Forelimb muscle (tissue), 1 donor: ENCODE measurements around the gene PGK1. TPM values are rescaled to one million over a fixed set of nuclear protein-coding genes. Genes with fewer than 3 reads are reported as not detected.
"Not testable (repeated sequence)": the region's sequence is repeated elsewhere in the genome, so short reads cannot be mapped to it uniquely, and the experiment has no call there.

Experiments used
- DNase-seq: peaks from one replicate; pipeline ENCODE4 v3.0.0-alpha.2; 2013; ENCODE audit warnings: low read depth
- polyA plus RNA-seq: library from polyadenylated mRNA; unstranded; fragments of 120-200 nt; gene quantifications from one replicate; pipeline ENCODE4 v1.2.1, GENCODE V29; 2013; ENCODE audit not compliant: insufficient read length

Gene PGK1
- polyA plus RNA-seq: 240 TPM

DNA sequence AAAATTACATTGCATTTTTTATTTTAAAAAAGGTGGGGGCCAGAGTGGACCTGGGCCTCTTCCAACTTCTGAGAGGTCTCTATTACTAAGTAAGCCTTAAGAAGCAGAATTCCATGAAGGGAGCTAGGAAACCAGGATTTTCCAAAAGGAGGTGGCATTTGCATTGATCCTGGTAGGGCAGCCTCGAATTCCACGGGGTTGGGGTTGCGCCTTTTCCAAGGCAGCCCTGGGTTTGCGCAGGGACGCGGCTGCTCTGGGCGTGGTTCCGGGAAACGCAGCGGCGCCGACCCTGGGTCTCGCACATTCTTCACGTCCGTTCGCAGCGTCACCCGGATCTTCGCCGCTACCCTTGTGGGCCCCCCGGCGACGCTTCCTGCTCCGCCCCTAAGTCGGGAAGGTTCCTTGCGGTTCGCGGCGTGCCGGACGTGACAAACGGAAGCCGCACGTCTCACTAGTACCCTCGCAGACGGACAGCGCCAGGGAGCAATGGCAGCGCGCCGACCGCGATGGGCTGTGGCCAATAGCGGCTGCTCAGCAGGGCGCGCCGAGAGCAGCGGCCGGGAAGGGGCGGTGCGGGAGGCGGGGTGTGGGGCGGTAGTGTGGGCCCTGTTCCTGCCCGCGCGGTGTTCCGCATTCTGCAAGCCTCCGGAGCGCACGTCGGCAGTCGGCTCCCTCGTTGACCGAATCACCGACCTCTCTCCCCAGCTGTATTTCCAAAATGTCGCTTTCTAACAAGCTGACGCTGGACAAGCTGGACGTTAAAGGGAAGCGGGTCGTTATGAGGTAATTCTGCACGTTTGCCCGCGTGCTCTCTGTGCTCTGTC is at the start of gene PGK1:
TSS of gene PGK1 (plus strand) at position 626 of the 824 bp plus-strand sequence. CDS start at position 719, 93 bp downstream.
- peak; percentile 83 for DNase-seq

DNA sequence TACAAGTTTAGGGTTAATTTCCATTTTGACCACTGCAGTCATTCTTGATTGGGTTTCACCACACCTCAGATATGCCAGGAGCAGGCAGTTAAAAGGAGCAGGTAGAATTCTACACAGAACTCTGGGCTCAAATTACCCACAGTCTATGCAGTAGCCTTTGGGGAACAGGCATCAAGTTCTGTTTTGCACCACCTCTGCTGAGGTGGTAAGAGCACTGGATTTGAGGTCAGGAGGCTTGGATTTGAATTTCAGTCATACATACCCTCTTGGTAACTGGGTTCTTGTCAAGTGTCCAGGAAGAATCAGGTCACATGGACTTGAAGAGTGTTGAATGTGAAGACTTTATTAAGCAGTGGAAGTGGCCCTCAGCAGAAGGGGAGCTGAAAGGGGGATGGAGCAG is 40.4 kb upstream of the PGK1 start:
- DNase-seq: no peak

GRCh38 chrX:78064152-78064551 is 39.9 kb upstream of the PGK1 start:
- DNase-seq: no peak

DNA sequence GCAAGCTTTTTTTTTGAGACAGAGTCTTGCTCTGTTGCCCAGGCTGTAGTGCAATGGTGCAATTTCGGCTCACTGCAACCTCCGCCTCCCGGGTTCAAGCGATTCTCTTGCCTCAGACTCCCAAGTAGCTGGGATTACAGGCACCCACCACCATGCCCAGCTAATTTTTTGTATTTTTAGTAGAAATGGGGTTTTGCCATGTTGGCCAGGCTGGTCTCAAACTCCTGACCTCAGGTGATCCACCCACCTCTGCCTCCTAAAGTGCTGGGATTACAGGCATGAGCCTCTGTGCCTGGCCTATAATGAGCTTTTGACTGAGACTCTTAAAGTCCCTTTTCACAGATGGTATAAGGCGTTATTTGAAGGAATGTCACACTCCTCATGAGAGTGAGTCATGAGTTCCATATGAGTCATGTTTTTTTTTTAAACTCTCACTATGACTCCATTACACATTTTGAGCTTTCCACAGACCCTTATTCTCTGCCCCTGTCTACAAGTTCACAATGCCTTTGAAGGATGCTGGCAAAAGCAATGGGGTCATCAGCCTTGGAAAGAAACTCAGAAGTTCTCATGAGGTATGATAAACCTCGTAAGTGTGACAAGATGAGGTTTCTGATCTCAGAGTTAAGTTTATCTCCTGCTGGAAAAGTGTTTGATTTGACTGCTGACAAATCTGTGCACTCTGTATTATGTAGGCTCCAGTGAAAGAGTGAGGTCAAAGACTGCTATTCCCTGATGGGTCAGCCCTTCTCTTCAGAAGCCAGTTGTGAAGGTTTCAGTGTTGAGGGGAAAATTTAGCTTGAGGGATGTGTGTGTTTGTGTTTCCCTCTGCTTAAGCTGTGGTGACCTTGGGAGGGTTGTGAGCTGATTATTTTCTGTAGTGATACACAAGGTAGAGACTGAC is 39.1 kb upstream of the PGK1 start:
- DNase-seq: not testable (repeated sequence)

- DNase-seq: no peak
These were observed 37.9 kb upstream of the PGK1 start for GRCh38 chrX:78066110-78066509.

GRCh38 chrX:78071331-78071730 is 32.7 kb upstream of the PGK1 start:
- DNase-seq: no peak

- not testable (repeated sequence) for DNase-seq
These were observed 30.6 kb upstream of the PGK1 start for GRCh38 chrX:78073147-78074077.

GRCh38 chrX:78074088-78074487 is 30.0 kb upstream of the PGK1 start:
- DNase-seq: no peak

DNA sequence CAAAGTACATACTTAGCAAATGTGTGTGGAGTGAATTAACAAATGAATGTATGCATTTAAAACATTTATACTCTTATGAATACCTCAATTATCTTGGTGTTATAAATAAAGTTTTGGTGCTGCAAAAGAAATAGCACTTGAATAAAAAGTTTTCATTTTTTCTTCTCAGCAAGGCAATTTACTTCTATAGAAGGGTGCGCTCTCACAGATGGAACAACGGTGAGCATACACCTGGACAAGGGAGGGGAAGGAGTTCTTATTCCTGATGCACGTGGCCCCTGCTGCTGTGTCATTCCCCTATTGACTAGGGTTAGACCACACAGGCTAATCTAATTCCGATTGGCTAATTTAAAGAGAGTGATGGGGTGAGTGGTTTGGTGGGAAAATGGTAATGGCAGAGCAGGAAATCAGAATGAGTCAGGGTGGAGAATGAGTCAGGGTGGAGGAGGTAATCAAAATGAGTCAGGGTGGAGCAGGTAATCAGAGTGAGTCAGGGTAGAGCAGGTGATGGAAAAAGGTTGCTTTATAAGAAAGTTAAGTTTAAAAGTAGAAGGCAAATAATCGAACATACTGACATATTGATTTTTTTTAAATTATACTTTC is 28.2 kb upstream of the PGK1 start:
- DNase-seq: no peak

GRCh38 chrX:78081413-78081812 is 22.6 kb upstream of the PGK1 start:
- not testable (repeated sequence) for DNase-seq

- DNase-seq: no peak
These were observed 11.8 kb upstream of the PGK1 start for GRCh38 chrX:78092296-78092695.

GRCh38 chrX:78098108-78098507 is 5.9 kb upstream of the PGK1 start:
- DNase-seq: no peak

DNA sequence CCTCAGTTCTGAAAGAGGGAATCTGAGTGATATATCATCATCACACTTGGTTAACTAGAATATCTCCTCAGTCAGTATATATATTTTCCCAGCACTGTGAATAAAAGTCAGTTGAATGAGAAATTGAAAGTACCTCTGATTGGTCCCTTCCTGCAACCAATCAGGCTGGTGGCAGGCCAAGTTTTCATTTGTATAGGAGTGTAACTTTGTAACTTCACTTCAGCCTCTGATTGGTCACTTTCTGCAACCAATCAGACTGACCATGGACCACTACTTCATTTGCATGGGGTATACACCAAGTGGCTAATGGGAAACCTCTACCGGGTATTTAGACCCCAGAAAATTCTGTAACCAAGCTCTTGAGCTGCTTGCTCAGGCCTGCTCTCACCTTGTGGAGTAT is 2.0 kb upstream of the PGK1 start:
- no peak for DNase-seq

GRCh38 chrX:78103001-78103622 is 936 bp upstream of the PGK1 start:
- no peak for DNase-seq

- DNase-seq: no peak
These were observed 564 bp downstream of the PGK1 start for GRCh38 chrX:78104447-78105176.

DNA sequence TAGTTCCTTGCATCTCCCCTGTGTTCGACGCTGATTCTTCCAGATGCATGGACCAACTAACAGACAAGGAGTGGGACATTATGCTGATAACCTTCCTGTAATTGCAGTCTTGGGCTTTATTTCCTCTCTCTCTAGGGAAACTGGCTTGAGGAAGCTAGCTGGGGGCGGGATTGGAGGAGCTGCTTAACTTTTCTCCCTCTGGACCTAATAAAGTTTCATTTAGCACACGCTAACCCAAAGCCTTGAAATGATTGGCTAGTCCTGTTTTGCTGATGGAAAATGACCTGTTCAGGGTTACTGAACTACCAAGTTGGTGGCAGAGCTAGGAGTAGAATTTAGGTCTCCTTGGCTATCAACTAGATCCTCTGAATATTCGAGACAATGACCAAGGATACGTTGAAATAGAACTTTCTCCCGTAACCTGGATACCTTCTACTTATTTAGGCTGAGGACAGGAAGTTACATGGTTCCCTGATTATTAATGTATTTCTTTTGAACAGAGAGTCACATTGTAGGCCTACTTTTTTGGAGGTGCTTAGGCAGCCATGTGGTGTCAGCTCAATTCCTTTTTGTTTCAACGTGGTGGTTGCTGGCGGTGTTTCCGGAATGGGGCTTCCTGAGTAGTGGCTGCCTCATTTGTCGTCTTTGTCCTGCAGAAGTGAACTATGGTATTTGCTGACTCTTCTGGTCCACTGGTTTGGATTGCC is 2.0 kb downstream of the PGK1 start:
- no peak for DNase-seq

DNA sequence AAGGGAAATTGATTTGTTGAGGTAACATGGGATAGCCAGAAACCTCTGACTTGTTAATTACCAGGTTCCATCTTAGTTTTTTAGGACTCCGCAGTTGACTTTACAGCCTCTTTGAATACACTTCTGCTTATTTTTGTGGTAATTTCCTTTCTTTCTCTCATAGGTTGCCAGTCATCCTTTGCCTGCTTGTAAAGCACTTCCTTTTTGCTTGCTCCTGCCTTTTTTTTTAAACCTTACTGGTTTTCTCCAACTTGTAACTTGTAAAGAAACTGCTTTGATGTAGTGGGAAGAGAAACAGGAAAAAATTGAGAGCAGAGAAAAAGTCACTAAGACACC is 2.6 kb downstream of the PGK1 start:
- no peak for DNase-seq

DNA sequence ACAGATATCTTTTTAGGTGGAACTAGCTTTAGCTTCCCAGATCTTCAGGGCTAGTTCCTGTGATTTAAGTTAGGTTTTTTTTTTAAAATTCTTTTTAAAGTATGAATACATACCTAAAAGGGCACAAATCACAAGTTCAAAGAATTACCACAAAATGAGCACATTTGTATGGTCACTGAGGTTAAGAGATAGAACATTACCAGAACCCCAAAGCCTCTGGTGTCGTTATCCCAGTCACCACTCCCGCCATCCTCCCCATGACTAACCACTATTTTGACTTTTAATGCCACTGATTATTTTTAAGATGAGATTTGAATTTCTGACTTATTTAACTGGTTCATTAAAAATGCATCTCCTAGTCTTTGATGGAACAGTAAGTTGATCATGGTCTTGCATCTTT is 5.4 kb downstream of the PGK1 start:
- DNase-seq: no peak

- DNase-seq: no peak
These were observed 7.3 kb downstream of the PGK1 start for GRCh38 chrX:78111140-78111931.
